ENCODE measurements around the gene PSMB7. TPM values are rescaled to one million over a fixed set of nuclear protein-coding genes. Genes with fewer than 3 reads are reported as not detected.

PSMB7 gene
- total and polyA plus RNA-seq, 2 of the 4 experiments (the other 2 are of a cell fraction), result 340 to 430 TPM

DNA sequence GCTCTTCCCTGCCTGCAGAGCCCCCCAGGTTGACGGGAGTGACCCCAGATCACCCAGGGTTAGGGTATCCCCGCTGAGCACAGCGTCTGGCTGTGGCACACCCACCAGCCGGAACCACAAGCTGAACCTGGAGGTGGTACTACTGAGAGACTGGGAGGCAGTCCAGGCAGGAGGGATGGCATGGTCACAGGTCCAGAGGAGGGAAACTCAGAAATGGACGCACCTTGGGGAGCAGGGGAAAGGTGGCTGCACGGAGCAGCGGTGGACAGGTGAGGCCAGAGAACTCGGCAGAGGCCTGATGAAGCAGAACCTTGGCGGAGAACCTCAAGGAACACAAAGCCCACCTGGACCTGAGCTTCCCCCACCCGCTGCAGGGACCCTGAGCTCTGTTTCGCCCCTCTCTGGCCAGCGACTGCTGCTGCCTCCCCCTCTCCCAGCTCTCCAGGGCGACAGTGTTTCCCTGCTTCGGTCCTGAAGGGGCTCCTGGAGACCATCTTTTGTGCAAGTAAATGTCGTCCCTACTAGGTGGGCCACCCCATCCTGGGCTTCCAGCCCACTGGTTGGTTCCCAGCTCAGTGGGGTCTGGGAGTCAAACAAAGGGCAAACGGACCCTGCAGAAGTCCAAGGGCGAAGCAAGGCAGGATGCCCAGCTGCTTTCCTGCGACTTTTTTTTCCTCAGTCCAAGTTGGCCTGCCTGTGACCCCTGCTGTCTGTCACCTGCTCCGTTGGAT lies 35.9 kb upstream of the PSMB7 start:
- Histone ChIP-seq H2BK15ac (ENCODE audit: low read depth, low read length) (no peak overlapping the region), H2AFZ (replicated peaks; ENCODE audit: low read length, poor library complexity) (peak overlapping the region; percentile 87), H3K9me3 (ENCODE audit: control insufficient read depth, insufficient read depth, low read length) (no peaks in the 10 kb centered on the region), H3K27me3 (ENCODE audit: control insufficient read depth, insufficient read depth, low read length) (peaks cover 59% of the 10 kb centered on the region), H2BK20ac (ENCODE audit: low read depth, low read length) (no peak overlapping the region), H2BK120ac (ENCODE audit: low read depth, low read length) (no peak overlapping the region), H3K23ac (ENCODE audit: low read depth, low read length) (no peak overlapping the region), H3K14ac (replicated peaks; ENCODE audit: low read depth, low read length) (no peak overlapping the region), H4K8ac (ENCODE audit: low read depth in 2 of 2, low read length in 2 of 2) (no peak overlapping the region), H4K5ac (ENCODE audit: low read depth, low read length) (no peak overlapping the region), H3K79me1 (ENCODE audit: low read depth in 1 of 2, low read length in 2 of 2) (no peaks in the 10 kb centered on the region), H3K18ac (ENCODE audit: low read depth, low read length) (no peak overlapping the region), H3K4me1 (ENCODE audit: control insufficient read depth, insufficient read depth, low read length) (no peaks in the 10 kb centered on the region), H3K36me3 (ENCODE audit: control insufficient read depth, insufficient read depth, low read length) (no peaks in the 10 kb centered on the region), H3K9ac (ENCODE audit: low read depth, low read length) (no peak overlapping the region), H3K27ac (ENCODE audit: insufficient read depth, low read length) (no peak overlapping the region), H2AK5ac (ENCODE audit: low read depth, low read length) (no peak overlapping the region), H2BK5ac (ENCODE audit: low read depth, low read length, poor library complexity, severe bottlenecking) (no peak overlapping the region), H3K9me1 (ENCODE audit: insufficient read depth, low read length) (no peaks in the 10 kb centered on the region), H3K4ac (ENCODE audit: low read depth, low read length) (no peak overlapping the region), H3K4me2 (ENCODE audit: low read depth, low read length) (no peak overlapping the region), H4K20me1 (ENCODE audit: insufficient read depth, low read length) (no peaks in the 10 kb centered on the region), H4K91ac (ENCODE audit: insufficient read depth, low read depth, low read length) (no peak overlapping the region), H3K4me3 (ENCODE audit: insufficient read depth, low read depth, low read length) (no peak overlapping the region), H3K56ac (ENCODE audit: extremely low read depth, insufficient read depth, low read length) (no peak overlapping the region), H2AK9ac (replicated peaks; ENCODE audit: low read depth, low read length, poor library complexity) (no peak overlapping the region)
- WGBS, 2 experiments (ENCODE audit: extremely low coverage in 2 of 2, insufficient read length in 1 of 2), result 42% methylated on average over 8 of the region's 19 CpGs; no CpG with 5 or more reads in 1 of the 2 experiments
- POLR2A ChIA-PET (ENCODE audit: unreplicated experiment), result no interaction called here
- intact Hi-C loops (cut with micrococcal nuclease), result no loop called here
- TF ChIP-seq CHD1 (IDR thresholded peaks at IDR 0.05; ENCODE audit: low read depth, low read length), result no peak
- TF ChIP-seq MAFK (IDR thresholded peaks at IDR 0.05; ENCODE audit: low read depth, low read length), result no peak
- no peak for TF ChIP-seq POLR2A (IDR thresholded peaks at IDR 0.05; ENCODE audit: low read depth, low read length)
- no peak for TF ChIP-seq SMC3 (IDR thresholded peaks at IDR 0.05; ENCODE audit: low read depth, low read length)
- TF ChIP-seq RCOR1 (IDR thresholded peaks at IDR 0.05; ENCODE audit: insufficient replicate concordance, low read length), result no peak
- TF ChIP-seq RAD21 (IDR thresholded peaks at IDR 0.05; ENCODE audit: low read length), result no peak
- TF ChIP-seq, protein P1, sequence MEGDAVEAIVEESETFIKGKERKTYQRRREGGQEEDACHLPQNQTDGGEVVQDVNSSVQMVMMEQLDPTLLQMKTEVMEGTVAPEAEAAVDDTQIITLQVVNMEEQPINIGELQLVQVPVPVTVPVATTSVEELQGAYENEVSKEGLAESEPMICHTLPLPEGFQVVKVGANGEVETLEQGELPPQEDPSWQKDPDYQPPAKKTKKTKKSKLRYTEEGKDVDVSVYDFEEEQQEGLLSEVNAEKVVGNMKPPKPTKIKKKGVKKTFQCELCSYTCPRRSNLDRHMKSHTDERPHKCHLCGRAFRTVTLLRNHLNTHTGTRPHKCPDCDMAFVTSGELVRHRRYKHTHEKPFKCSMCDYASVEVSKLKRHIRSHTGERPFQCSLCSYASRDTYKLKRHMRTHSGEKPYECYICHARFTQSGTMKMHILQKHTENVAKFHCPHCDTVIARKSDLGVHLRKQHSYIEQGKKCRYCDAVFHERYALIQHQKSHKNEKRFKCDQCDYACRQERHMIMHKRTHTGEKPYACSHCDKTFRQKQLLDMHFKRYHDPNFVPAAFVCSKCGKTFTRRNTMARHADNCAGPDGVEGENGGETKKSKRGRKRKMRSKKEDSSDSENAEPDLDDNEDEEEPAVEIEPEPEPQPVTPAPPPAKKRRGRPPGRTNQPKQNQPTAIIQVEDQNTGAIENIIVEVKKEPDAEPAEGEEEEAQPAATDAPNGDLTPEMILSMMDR (conservative IDR thresholded peaks at IDR 0.05; ENCODE audit: low read depth, low read length), result no peak
- no peak for TF ChIP-seq FOS (IDR thresholded peaks at IDR 0.05; ENCODE audit: low read depth, low read length)
- TF ChIP-seq, protein P2, sequence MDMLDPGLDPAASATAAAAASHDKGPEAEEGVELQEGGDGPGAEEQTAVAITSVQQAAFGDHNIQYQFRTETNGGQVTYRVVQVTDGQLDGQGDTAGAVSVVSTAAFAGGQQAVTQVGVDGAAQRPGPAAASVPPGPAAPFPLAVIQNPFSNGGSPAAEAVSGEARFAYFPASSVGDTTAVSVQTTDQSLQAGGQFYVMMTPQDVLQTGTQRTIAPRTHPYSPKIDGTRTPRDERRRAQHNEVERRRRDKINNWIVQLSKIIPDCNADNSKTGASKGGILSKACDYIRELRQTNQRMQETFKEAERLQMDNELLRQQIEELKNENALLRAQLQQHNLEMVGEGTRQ (IDR thresholded peaks at IDR 0.05; ENCODE audit: low read depth, low read length), result no peak
- no peak for TF ChIP-seq MXI1 (IDR thresholded peaks at IDR 0.05; ENCODE audit: borderline replicate concordance, low read depth, low read length)
- no peak for TF ChIP-seq RFX5 (IDR thresholded peaks at IDR 0.05; ENCODE audit: low read depth, low read length)
- TF ChIP-seq MAZ (IDR thresholded peaks at IDR 0.05; ENCODE audit: borderline replicate concordance, low read depth, low read length), result no peak
- no peak for TF ChIP-seq NFE2L2 (IDR thresholded peaks at IDR 0.05; ENCODE audit: low read depth, low read length)
- TF ChIP-seq, protein P3, sequence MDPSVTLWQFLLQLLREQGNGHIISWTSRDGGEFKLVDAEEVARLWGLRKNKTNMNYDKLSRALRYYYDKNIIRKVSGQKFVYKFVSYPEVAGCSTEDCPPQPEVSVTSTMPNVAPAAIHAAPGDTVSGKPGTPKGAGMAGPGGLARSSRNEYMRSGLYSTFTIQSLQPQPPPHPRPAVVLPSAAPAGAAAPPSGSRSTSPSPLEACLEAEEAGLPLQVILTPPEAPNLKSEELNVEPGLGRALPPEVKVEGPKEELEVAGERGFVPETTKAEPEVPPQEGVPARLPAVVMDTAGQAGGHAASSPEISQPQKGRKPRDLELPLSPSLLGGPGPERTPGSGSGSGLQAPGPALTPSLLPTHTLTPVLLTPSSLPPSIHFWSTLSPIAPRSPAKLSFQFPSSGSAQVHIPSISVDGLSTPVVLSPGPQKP (IDR thresholded peaks at IDR 0.05; ENCODE audit: borderline replicate concordance, low read depth, low read length), result no peak
- no peak for TF ChIP-seq CEBPB (IDR thresholded peaks at IDR 0.05; ENCODE audit: low read depth, low read length)
- TF ChIP-seq BHLHE40 (IDR thresholded peaks at IDR 0.05; ENCODE audit: low read depth, low read length), result no peak
- BruUV-seq (replicated peaks), result no TSS peak
- no peak for ATAC-seq (ENCODE audit: low read depth)
- CTCF ChIA-PET, result no interaction called here
- dilution Hi-C loops (cut with HindIII; ENCODE audit: low sequenced_read_pairs, unreplicated experiment), result no loop called here
- in situ Hi-C loops (cut with MboI; ENCODE audit: low sequenced_read_pairs), result no loop called here
- no peak for DNase-seq
